ENCODE results near the gene SLC6A4. TPM values are rescaled to one million over a fixed set of nuclear protein-coding genes. Genes with fewer than 3 reads are reported as not detected.

SLC6A4 gene
- polyA plus RNA-seq, 1 donor (not counting 4 experiments of a cell fraction or from before 2014, with no cell fraction given) = not detected

- Histone ChIP-seq H3K4me3 (ENCODE audit: control insufficient read depth in 2 of 3, extremely low read depth in 1 of 3, insufficient read depth in 2 of 3, low read depth in 1 of 3, low read length in 3 of 3) (no peak overlapping the region), H2AFZ (ENCODE audit: control insufficient read depth, low read length) (no peak overlapping the region), H3K79me2 (ENCODE audit: control insufficient read depth, insufficient read depth, low read length) (no peaks in the 10 kb centered on the region), H4K20me1 (ENCODE audit: control insufficient read depth, extremely low read depth, insufficient read depth, low read length) (no peaks in the 10 kb centered on the region), H3K9me1 (ENCODE audit: control insufficient read depth, extremely low read depth, insufficient read depth, low read length) (no peaks in the 10 kb centered on the region), H3K4me1 (ENCODE audit: control insufficient read depth, extremely low read depth, insufficient read depth, low read length) (peaks cover 11% of the 10 kb centered on the region), H3K9ac (ENCODE audit: control insufficient read depth, extremely low read depth, insufficient read depth, low read length) (no peak overlapping the region), H3K27ac (ENCODE audit: control insufficient read depth, insufficient read depth, low read length) (no peak overlapping the region), H3K27me3 (ENCODE audit: control insufficient read depth, extremely low read depth, insufficient read depth, low read length) (no peaks in the 10 kb centered on the region), H3K36me3 (ENCODE audit: control insufficient read depth in 2 of 2, extremely low read depth in 1 of 2, insufficient read depth in 2 of 2, low read length in 2 of 2) (peaks cover 0 to 7% of the 10 kb centered on the region in 2 experiments), H3K4me2 (ENCODE audit: control insufficient read depth, extremely low read depth, insufficient read depth, low read depth, low read length) (no peak overlapping the region), H3K9me3 (ENCODE audit: control insufficient read depth, low read depth, low read length) (no peaks in the 10 kb centered on the region)
- dilution Hi-C loops (cut with MboI; ENCODE audit: extremely low pct_ligation_motif_present, low sequenced_read_pairs) = no loop called here
- no peak for DNase-seq (ENCODE audit: low read depth, low spot score)
- TF ChIP-seq EZH2 (IDR thresholded peaks at IDR 0.05; ENCODE audit: low read length) = no peak
- no peak for TF ChIP-seq CTCF (optimal IDR thresholded peaks at IDR 0.05 in 1 of 3, IDR thresholded peaks at IDR 0.05 in 1 of 3, conservative IDR thresholded peaks at IDR 0.05 in 1 of 3; ENCODE audit: extremely low read depth in 1 of 3, insufficient read depth in 2 of 3, low read length in 3 of 3)
- FAIRE-seq = no peak
Measured at GRCh38 chr17:30174556-30174955, 60.9 kb downstream of the SLC6A4 start.

- Histone ChIP-seq H4K20me1 (ENCODE audit: control insufficient read depth, extremely low read depth, insufficient read depth, low read length) (no peaks in the 10 kb centered on the region), H3K9me3 (ENCODE audit: control insufficient read depth, low read depth, low read length) (no peaks in the 10 kb centered on the region), H3K27me3 (ENCODE audit: control insufficient read depth, extremely low read depth, insufficient read depth, low read length) (no peaks in the 10 kb centered on the region), H3K9me1 (ENCODE audit: control insufficient read depth, extremely low read depth, insufficient read depth, low read length) (no peaks in the 10 kb centered on the region), H3K4me2 (ENCODE audit: control insufficient read depth, extremely low read depth, insufficient read depth, low read depth, low read length) (no peak overlapping the region), H2AFZ (ENCODE audit: control insufficient read depth, low read length) (no peak overlapping the region), H3K4me3 (ENCODE audit: control insufficient read depth in 2 of 3, extremely low read depth in 1 of 3, insufficient read depth in 2 of 3, low read depth in 1 of 3, low read length in 3 of 3) (no peak overlapping the region), H3K36me3 (ENCODE audit: control insufficient read depth in 2 of 2, extremely low read depth in 1 of 2, insufficient read depth in 2 of 2, low read length in 2 of 2) (peaks cover 0 to 5% of the 10 kb centered on the region in 2 experiments), H3K27ac (ENCODE audit: control insufficient read depth, insufficient read depth, low read length) (no peak overlapping the region), H3K4me1 (ENCODE audit: control insufficient read depth, extremely low read depth, insufficient read depth, low read length) (peaks cover 11% of the 10 kb centered on the region), H3K79me2 (ENCODE audit: control insufficient read depth, insufficient read depth, low read length) (no peaks in the 10 kb centered on the region), H3K9ac (ENCODE audit: control insufficient read depth, extremely low read depth, insufficient read depth, low read length) (no peak overlapping the region)
- TF ChIP-seq EZH2 (IDR thresholded peaks at IDR 0.05; ENCODE audit: low read length) = no peak
- no peak for TF ChIP-seq CTCF (optimal IDR thresholded peaks at IDR 0.05 in 1 of 3, IDR thresholded peaks at IDR 0.05 in 1 of 3, conservative IDR thresholded peaks at IDR 0.05 in 1 of 3; ENCODE audit: extremely low read depth in 1 of 3, insufficient read depth in 2 of 3, low read length in 3 of 3)
- FAIRE-seq = no peak
- no peak for DNase-seq (ENCODE audit: low read depth, low spot score)
- dilution Hi-C loops (cut with MboI; ENCODE audit: extremely low pct_ligation_motif_present, low sequenced_read_pairs) = no loop called here
Measured at GRCh38 chr17:30173649-30174048, 61.8 kb downstream of the SLC6A4 start.

All from keratinocyte (primary cell).